Peyer's patch (tissue), 4 donors: ENCODE data around the gene HEXA. TPM values are rescaled to one million over a fixed set of nuclear protein-coding genes. Genes with fewer than 3 reads are reported as not detected.

Source experiments
- DNase-seq, 3 donors: peaks; one replicate each; pipeline ENCODE4 v3.0.0-alpha.2; 2017 to 2019
- H3K27ac ChIP-seq, 4 donors: fragments of 200-600 bp; sonication (generic); one replicate each; pipeline ENCODE4 v1.5.1; 2016 to 2019
- H3K27me3 ChIP-seq, 2 donors: fragments of 200-600 bp; sonication (generic); one replicate each; pipeline ENCODE4 v1.5.1; 2019
- H3K36me3 ChIP-seq, 3 donors: fragments of 200-600 bp; sonication (generic); one replicate each; pipeline ENCODE4 v1.5.1; 2016 to 2019
- H3K4me1 ChIP-seq, 4 donors: fragments of 200-600 bp; sonication (generic); one replicate each; pipeline ENCODE4 v1.5.1; 2016 to 2019
- H3K4me3 ChIP-seq, 4 donors: fragments of 200-600 bp; sonication (generic); 1 replicate in 3 of 4; 2 replicates in 1 of 4; pipeline ENCODE4 v1.5.1; 2016 to 2019; ENCODE audit warnings: mild to moderate bottlenecking in 1 of 4
- H3K9me3 ChIP-seq, 4 donors: fragments of 200-600 bp; sonication (generic); one replicate each; pipeline ENCODE4 v1.5.1; 2016 to 2019; ENCODE audit warnings: mild to moderate bottlenecking in 1 of 4
- POLR2A ChIP-seq, 2 donors: fragments of 450-650 bp; IDR thresholded peaks; one replicate each; pipeline ENCODE4 v1.5.1; 2017; ENCODE audit warnings: antibody characterized with exemption in 2 of 2, mild to moderate bottlenecking in 2 of 2, moderate library complexity in 2 of 2
- total RNA-seq, 4 donors: library from RNA; depleted of rRNA; stranded (reverse); fragments of >200 nt; gene quantifications; one replicate each; pipeline ENCODE4 v1.1.0, GENCODE V29; 2016
- TF ChIP-seq, protein P1 (sequence below), 6 experiments: fragments of 450-650 bp in 4 of 6; fragments of 200-600 bp in 2 of 6; sonication (generic) in 1 of 6; IDR thresholded peaks; one replicate each; pipeline ENCODE4 v1.5.1; 2017 to 2019; ENCODE audit warnings: antibody characterized with exemption in 6 of 6, mild to moderate bottlenecking in 3 of 6, moderate library complexity in 1 of 6

HEXA gene
- total RNA-seq, 4 donors from 2014 or later = 45.4 to 81.4 (median 69.1) TPM

DNA sequence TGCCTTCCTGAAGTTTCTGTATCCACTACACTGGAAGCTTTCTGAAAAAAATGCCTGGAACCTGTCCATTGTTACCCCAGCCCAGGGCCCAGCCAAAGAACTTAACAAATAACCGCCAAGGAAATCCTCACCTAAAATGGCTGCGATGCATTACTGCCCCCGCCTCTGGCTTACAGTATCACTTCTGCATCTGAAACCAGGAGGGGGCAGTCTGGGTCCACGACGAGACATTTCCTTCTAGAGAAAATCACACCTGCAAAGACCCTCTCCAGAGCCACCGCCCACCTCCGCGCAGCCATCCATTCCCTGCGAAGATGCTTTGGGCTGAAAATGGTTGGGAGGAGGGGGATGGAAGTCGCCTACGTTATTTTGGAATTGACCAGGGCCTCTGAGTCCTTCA, 33.4 kb downstream of the HEXA start:
- Histone ChIP-seq H3K4me1 (no peaks in the 10 kb centered on the region), H3K27ac (no peak overlapping the region), H3K36me3 (peaks cover 0 to 53% (median 0%) of the 10 kb centered on the region in 3 donors), H3K9me3 (no peaks in the 10 kb centered on the region), H3K27me3 (no peaks in the 10 kb centered on the region), H3K4me3 (no peak overlapping the region)
- TF ChIP-seq POLR2A (IDR thresholded peaks at IDR 0.05) = no peak
- TF ChIP-seq, protein P1, sequence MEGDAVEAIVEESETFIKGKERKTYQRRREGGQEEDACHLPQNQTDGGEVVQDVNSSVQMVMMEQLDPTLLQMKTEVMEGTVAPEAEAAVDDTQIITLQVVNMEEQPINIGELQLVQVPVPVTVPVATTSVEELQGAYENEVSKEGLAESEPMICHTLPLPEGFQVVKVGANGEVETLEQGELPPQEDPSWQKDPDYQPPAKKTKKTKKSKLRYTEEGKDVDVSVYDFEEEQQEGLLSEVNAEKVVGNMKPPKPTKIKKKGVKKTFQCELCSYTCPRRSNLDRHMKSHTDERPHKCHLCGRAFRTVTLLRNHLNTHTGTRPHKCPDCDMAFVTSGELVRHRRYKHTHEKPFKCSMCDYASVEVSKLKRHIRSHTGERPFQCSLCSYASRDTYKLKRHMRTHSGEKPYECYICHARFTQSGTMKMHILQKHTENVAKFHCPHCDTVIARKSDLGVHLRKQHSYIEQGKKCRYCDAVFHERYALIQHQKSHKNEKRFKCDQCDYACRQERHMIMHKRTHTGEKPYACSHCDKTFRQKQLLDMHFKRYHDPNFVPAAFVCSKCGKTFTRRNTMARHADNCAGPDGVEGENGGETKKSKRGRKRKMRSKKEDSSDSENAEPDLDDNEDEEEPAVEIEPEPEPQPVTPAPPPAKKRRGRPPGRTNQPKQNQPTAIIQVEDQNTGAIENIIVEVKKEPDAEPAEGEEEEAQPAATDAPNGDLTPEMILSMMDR (IDR thresholded peaks at IDR 0.05) = peak in 4 of 6 experiments; percentile 29 to 48 (median 38)
- peak in 2 of 3 donors; percentile 36 to 59 for DNase-seq

DNA sequence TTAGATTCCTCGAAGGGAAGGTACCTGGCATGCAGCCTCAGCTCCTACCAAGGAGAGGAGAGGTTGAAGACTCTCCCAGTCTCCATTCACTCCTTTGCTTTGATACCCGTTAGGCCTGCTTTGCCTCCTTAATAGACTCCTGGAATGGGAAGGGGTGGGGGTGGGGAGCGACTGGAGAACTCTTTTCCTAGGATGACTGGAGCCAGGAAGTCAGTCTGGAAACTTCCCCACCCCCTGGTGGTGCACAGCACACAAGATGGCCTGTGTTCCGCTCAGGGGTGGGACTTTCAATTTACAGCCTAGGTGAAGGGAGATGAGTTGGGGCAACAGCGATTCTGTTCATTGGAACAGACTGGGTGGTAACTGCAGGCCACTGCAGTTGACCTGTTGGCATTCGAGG, 34.5 kb downstream of the HEXA start:
- Histone ChIP-seq H3K9me3 (no peaks in the 10 kb centered on the region), H3K4me1 (no peaks in the 10 kb centered on the region), H3K27me3 (no peaks in the 10 kb centered on the region), H3K27ac (no peak overlapping the region), H3K36me3 (peaks cover 0 to 43% (median 0%) of the 10 kb centered on the region in 3 donors), H3K4me3 (no peak overlapping the region)
- TF ChIP-seq, protein P1 (IDR thresholded peaks at IDR 0.05) = no peak
- TF ChIP-seq POLR2A (IDR thresholded peaks at IDR 0.05) = no peak
- DNase-seq = no peak

DNA sequence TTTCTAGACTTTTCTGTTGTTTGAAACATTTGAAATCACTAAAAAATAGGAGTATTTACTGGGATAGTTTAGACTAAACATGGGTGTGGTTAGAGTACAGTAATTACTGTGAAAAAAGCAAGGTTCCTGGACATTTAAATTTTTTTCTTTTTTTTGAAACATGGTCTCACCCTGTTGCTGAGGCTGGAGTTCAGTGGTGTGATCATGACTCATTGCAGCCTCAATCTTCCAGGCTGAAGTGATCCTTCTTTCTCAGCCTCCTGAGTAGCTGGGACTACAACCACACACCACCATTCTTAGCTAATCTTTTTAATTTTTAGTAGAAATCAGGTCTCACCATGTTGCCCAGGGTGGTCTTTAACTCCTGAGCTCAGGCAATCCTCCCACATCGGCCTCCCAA, 35.4 kb downstream of the HEXA start:
- no peaks in the 10 kb centered on the region for H3K9me3 ChIP-seq
- no peak for TF ChIP-seq POLR2A (IDR thresholded peaks at IDR 0.05)
- TF ChIP-seq, protein P1 (IDR thresholded peaks at IDR 0.05) = no peak
- H3K4me1 ChIP-seq = no peaks in the 10 kb centered on the region
- no peak overlapping the region for H3K4me3 ChIP-seq
- H3K27ac ChIP-seq = no peak overlapping the region
- no peaks in the 10 kb centered on the region for H3K27me3 ChIP-seq
- no peak for DNase-seq
- H3K36me3 ChIP-seq = peaks cover 0 to 33% (median 0%) of the 10 kb centered on the region in 3 donors

DNA sequence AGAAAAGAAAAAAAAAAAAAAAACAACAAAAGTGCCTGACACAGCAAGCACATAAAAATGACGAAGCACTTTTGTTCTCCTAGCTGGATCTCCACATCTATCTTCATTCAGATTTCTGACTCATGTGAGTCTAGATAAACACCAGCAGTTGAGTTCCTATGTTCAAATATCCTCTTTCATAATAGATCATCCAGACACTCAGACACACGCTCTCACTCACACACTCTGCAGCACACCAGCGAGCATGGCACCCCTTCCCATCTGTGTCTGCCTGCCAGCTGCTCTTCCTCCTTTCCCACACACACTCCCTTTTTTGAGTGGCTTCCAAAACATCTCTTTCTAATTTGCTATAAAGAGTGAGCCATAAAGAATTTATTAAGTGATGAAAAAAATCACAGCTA, 36.0 kb downstream of the HEXA start:
- Histone ChIP-seq H3K27me3 (no peaks in the 10 kb centered on the region), H3K27ac (no peak overlapping the region), H3K4me1 (no peaks in the 10 kb centered on the region), H3K4me3 (no peak overlapping the region), H3K36me3 (peaks cover 0 to 27% (median 0%) of the 10 kb centered on the region in 3 donors), H3K9me3 (no peaks in the 10 kb centered on the region)
- DNase-seq = no peak
- TF ChIP-seq POLR2A (IDR thresholded peaks at IDR 0.05) = no peak
- TF ChIP-seq, protein P1 (IDR thresholded peaks at IDR 0.05) = no peak

DNA sequence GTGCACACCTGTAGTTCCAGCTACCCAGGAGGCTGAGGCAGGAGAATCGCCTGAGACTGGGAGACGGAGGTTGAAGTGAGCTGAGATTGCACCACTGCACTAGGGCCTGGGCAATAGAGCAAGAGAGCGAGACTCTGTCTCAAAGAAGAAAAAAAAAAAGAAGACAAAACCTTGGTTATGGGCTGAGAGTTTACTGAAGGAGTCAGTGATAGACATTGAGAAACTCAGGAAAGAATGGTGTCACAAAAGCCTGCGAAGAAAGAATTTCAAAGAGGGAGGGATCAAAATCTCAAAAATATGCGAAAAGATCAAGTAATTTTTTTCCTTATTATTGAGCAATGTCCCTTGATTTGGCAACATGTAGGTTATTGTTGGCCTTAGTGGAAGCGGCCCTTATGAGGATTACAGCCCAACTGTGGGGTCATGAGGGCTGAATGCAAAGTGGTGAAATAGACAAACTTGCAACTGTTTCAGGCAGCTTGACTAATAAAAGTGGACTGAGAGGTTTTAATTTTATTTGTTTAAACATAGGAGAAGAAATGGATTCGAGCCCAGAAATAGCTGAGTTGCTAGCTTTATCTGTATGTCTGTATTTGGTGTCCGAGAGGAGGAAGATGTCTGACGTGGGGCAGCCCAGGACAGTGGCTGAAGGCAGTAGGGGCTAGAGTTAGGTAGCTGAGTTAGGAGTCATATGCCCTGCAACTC, 37.0 kb downstream of the HEXA start:
- TF ChIP-seq POLR2A (IDR thresholded peaks at IDR 0.05) = no peak
- TF ChIP-seq, protein P1 (IDR thresholded peaks at IDR 0.05) = no peak
- Histone ChIP-seq H3K36me3 (peaks cover 0 to 17% (median 0%) of the 10 kb centered on the region in 3 donors), H3K27ac (peak overlapping the region in 3 of 4 donors; percentile 27 to 60 (median 43)), H3K4me1 (no peaks in the 10 kb centered on the region), H3K4me3 (no peak overlapping the region), H3K9me3 (no peaks in the 10 kb centered on the region), H3K27me3 (no peaks in the 10 kb centered on the region)
- peak in 1 of 3 donors; percentile 45 for DNase-seq
